Measurements from ENCODE around the gene IGFBP4. TPM values are rescaled to one million over a fixed set of nuclear protein-coding genes. Genes with fewer than 3 reads are reported as not detected.

The IGFBP4 gene
- total and polyA plus RNA-seq, 4 donors: 197 to 565 (median 215) TPM

GRCh38 chr17:40469805-40470675, 26.8 kb downstream of the IGFBP4 start:
- H3K4me1 ChIP-seq (ENCODE audit: control insufficient read depth in 5 of 5, insufficient read depth in 5 of 5, low read length in 5 of 5): peaks cover 0 to 8% (median 0%) of the 10 kb centered on the region in 5 donors
- H3K4me3 ChIP-seq: no peak overlapping the region
- 82 to 89% methylated on average over 4 of the region's 4 CpGs for WGBS, 2 donors
- no peaks in the 10 kb centered on the region for H3K27me3 ChIP-seq (ENCODE audit: control insufficient read depth in 3 of 3, insufficient read depth in 3 of 3, low read length in 2 of 3)
- H3K9ac ChIP-seq (ENCODE audit: insufficient read depth in 1 of 2, low read length in 2 of 2): no peak overlapping the region
- DNase-seq (no peak), ATAC-seq (ENCODE audit: insufficient read depth, low FRiP score) (no peak)
- H3K27ac ChIP-seq (ENCODE audit: low read depth in 1 of 2, low read length in 1 of 2): no peak overlapping the region
- no peaks in the 10 kb centered on the region for H3K9me3 ChIP-seq (ENCODE audit: control insufficient read depth in 4 of 4, insufficient read depth in 3 of 4, low read length in 3 of 4)
- no peak for TF ChIP-seq CTCF (IDR thresholded peaks at IDR 0.05; ENCODE audit: control extremely low read depth, extremely low read depth)
- no peaks in the 10 kb centered on the region for H3K36me3 ChIP-seq (ENCODE audit: control insufficient read depth in 4 of 4, insufficient read depth in 4 of 4, low read length in 4 of 4)

- H3K4me3 ChIP-seq: no peak overlapping the region
- no peaks in the 10 kb centered on the region for H3K9me3 ChIP-seq (ENCODE audit: control insufficient read depth in 4 of 4, insufficient read depth in 3 of 4, low read length in 3 of 4)
- H3K36me3 ChIP-seq (ENCODE audit: control insufficient read depth in 4 of 4, insufficient read depth in 4 of 4, low read length in 4 of 4): no peaks in the 10 kb centered on the region
- 82% methylated on average over 17 of the region's 17 CpGs for WGBS, 2 donors
- no peak for TF ChIP-seq CTCF (IDR thresholded peaks at IDR 0.05; ENCODE audit: control extremely low read depth, extremely low read depth)
- ATAC-seq (ENCODE audit: insufficient read depth, low FRiP score) (no peak), DNase-seq (peak; percentile 72 to 84 (median 73))
- no peak overlapping the region for H3K9ac ChIP-seq (ENCODE audit: insufficient read depth in 1 of 2, low read length in 2 of 2)
- peaks cover 0 to 14% (median 0%) of the 10 kb centered on the region in 5 donors for H3K4me1 ChIP-seq (ENCODE audit: control insufficient read depth in 5 of 5, insufficient read depth in 5 of 5, low read length in 5 of 5)
- H3K27me3 ChIP-seq (ENCODE audit: control insufficient read depth in 3 of 3, insufficient read depth in 3 of 3, low read length in 2 of 3): no peaks in the 10 kb centered on the region
- H3K27ac ChIP-seq (ENCODE audit: low read depth in 1 of 2, low read length in 1 of 2): no peak overlapping the region
Measured at GRCh38 chr17:40470932-40471828, 27.9 kb downstream of the IGFBP4 start.

GRCh38 chr17:40471846-40472732, 28.8 kb downstream of the IGFBP4 start:
- H3K27me3 ChIP-seq (ENCODE audit: control insufficient read depth in 3 of 3, insufficient read depth in 3 of 3, low read length in 2 of 3): no peaks in the 10 kb centered on the region
- H3K4me1 ChIP-seq (ENCODE audit: control insufficient read depth in 5 of 5, insufficient read depth in 5 of 5, low read length in 5 of 5): peaks cover 0 to 14% (median 0%) of the 10 kb centered on the region in 5 donors
- no peaks in the 10 kb centered on the region for H3K36me3 ChIP-seq (ENCODE audit: control insufficient read depth in 4 of 4, insufficient read depth in 4 of 4, low read length in 4 of 4)
- H3K4me3 ChIP-seq: no peak overlapping the region
- H3K9me3 ChIP-seq (ENCODE audit: control insufficient read depth in 4 of 4, insufficient read depth in 3 of 4, low read length in 3 of 4): no peaks in the 10 kb centered on the region
- 91 to 94% methylated on average over 6 of the region's 6 CpGs for WGBS, 2 donors
- no peak overlapping the region for H3K9ac ChIP-seq (ENCODE audit: insufficient read depth in 1 of 2, low read length in 2 of 2)
- no peak for TF ChIP-seq CTCF (IDR thresholded peaks at IDR 0.05; ENCODE audit: control extremely low read depth, extremely low read depth)
- ATAC-seq (ENCODE audit: insufficient read depth, low FRiP score) (no peak), DNase-seq (no peak)
- no peak overlapping the region for H3K27ac ChIP-seq (ENCODE audit: low read depth in 1 of 2, low read length in 1 of 2)
